OCI-LY3 (cell line): ENCODE results near the gene CDKN1C.

Experiments
- CTCF ChIP-seq: fragments of 200-600, 300-600 bp; sonication (generic); IDR thresholded peaks from 2 replicates; pipeline ENCODE4 v1.5.1; 2014; ENCODE audit warnings: antibody characterized with exemption, low read length, low read depth
- EZH2phosphoT487 ChIP-seq: fragments of 200-600 bp; shearing (Covaris generic); IDR thresholded peaks from 2 replicates; pipeline ENCODE4 v1.6.1; 2018; ENCODE audit warnings: antibody characterized with exemption, mixed run types, low read depth

GRCh38 chr11:2901196-2901796 is 15.7 kb upstream of the CDKN1C start:
- TF ChIP-seq CTCF: no peak
- no peak for TF ChIP-seq EZH2phosphoT487
